Measurements from ENCODE around the gene CLIC3.

The CLIC3 gene

DNA sequence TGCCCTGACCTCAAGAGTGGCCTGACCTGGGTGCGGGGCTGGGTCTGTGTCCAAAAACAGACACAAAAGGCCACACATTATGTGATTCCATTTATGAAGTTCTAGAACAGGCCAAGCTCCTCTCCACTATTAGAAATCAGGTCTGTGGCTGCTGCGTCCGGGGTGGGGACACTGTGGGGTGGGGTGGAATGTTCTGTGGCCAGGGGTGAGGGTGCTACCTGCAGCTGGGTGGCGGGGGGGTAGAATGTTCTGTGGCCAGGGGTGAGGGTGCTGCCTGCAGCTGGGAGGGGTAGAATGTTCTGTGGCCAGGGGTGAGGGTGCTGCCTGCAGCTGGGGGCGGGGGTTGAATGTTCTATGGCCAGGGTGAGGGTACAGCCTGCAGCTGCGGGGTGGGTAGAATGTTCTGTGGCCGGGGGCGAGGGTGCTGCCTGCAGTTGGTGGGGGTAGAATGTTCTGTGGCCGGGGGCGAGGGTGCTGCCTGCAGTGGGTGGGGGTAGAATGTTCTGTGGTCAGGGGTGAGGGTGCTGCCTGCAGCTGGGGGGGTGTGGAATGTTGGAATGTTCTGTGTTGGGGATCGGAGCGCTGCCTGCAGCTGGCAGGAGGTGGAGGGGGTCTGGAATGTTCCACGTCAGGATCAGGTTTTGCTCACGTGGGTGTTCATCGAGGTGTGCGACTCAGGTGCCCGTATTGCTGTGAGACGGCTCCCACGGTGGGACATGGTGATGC, 36.0 kb downstream of the CLIC3 start:
- TF ChIP-seq, protein P1, sequence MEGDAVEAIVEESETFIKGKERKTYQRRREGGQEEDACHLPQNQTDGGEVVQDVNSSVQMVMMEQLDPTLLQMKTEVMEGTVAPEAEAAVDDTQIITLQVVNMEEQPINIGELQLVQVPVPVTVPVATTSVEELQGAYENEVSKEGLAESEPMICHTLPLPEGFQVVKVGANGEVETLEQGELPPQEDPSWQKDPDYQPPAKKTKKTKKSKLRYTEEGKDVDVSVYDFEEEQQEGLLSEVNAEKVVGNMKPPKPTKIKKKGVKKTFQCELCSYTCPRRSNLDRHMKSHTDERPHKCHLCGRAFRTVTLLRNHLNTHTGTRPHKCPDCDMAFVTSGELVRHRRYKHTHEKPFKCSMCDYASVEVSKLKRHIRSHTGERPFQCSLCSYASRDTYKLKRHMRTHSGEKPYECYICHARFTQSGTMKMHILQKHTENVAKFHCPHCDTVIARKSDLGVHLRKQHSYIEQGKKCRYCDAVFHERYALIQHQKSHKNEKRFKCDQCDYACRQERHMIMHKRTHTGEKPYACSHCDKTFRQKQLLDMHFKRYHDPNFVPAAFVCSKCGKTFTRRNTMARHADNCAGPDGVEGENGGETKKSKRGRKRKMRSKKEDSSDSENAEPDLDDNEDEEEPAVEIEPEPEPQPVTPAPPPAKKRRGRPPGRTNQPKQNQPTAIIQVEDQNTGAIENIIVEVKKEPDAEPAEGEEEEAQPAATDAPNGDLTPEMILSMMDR (IDR thresholded peaks at IDR 0.05; ENCODE audit: insufficient read depth, low read depth, low read length, missing control alignments) = no peak
- no peak for DNase-seq (ENCODE audit: low read depth)
- H3K4me3 ChIP-seq (ENCODE audit: low read depth, low read length) = no peak overlapping the region

DNA sequence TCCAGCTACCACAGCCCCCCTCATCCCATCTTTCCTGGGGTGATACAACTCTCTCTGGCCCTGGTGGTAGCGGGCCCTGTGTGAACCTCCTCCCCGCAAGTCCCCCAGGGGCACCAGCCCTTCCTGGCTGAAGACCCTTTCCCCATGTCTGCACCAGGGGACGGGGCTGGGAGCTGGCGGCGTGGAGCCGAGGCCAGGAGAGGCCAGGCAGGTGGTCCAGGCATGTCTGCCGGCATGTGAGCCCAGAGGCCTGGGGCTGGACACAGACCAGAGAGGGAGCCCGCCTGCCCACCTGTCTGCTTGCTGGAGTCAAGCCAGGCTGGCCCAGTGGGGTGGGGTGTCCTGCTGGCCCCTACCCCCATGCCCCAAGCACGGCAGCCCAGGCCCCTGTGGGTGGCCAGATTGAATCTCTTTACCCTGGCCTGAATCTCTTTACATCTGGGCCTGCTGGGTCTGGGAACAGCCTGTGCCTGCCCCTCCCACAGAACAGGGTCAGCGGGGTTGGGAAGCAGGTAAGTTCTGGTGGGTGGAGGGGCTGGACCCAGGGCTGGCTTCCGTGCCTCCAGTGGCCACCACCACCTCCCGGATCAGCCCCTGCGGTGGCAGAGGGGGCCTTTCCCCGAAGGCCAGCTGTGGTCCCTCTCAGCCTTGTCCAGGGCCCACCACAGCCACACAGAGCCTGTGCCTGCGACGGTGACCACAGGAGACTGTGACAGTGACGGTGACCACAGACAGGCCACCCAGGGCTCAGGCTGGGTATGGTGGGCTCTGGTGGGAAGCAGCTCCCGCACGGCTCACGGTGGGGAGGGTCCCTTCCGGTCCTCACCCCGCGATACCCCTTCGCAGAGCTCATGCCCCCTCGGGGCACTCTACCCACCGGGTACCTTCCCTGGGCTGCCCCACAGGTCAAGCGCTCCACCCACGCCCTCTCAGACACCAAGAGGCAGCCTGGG, 37.2 kb downstream of the CLIC3 start:
- no peak for DNase-seq (ENCODE audit: low read depth)
- H3K4me3 ChIP-seq (ENCODE audit: low read depth, low read length) = no peak overlapping the region
- TF ChIP-seq, protein P1 (IDR thresholded peaks at IDR 0.05; ENCODE audit: insufficient read depth, low read depth, low read length, missing control alignments) = no peak

DNA sequence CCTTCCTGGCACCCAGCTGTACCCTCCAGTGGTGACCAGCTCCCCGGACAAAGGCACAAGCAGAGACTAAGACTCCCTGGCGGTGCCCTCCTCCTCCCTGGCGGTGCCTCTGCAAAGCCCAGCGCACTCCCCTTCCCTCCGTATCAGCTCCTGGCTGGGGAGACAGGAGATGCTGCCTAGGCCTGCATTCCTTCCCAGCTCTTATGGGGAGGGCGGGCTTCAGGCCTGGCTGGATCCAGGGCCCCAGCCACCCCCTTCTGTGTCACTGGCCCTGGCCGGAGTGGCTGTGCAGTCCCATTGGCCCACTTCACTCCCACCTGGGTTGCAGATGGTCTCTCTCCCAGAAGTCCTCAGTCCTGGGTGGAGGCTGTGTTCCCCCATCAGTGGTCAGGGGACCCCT, 37.9 kb downstream of the CLIC3 start:
- TF ChIP-seq, protein P1 (IDR thresholded peaks at IDR 0.05; ENCODE audit: insufficient read depth, low read depth, low read length, missing control alignments) = no peak
- DNase-seq (ENCODE audit: low read depth) = no peak
- H3K4me3 ChIP-seq (ENCODE audit: low read depth, low read length) = no peak overlapping the region

DNA sequence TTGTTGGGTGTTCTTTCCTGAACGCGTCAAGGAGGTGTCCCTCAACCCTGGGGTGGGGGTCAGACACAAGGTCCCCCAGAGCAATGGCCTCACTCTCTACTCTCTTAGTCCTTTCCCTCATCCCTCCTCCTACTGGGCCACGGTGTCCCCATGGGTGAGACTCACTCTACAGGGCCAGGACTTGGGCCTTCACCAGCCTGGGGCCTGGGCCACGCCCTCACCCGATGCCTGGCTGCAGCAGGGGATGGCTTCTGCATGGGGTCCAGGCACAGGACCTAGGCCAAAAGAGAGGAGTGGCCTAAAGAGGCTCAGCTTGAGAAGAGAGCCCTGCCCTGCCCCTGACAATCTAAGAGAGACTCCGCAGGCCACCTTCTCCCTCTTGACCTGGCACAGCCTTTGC, 38.5 kb downstream of the CLIC3 start:
- TF ChIP-seq, protein P1 (IDR thresholded peaks at IDR 0.05; ENCODE audit: insufficient read depth, low read depth, low read length, missing control alignments) = no peak
- no peak for DNase-seq (ENCODE audit: low read depth)
- no peak overlapping the region for H3K4me3 ChIP-seq (ENCODE audit: low read depth, low read length)

DNA sequence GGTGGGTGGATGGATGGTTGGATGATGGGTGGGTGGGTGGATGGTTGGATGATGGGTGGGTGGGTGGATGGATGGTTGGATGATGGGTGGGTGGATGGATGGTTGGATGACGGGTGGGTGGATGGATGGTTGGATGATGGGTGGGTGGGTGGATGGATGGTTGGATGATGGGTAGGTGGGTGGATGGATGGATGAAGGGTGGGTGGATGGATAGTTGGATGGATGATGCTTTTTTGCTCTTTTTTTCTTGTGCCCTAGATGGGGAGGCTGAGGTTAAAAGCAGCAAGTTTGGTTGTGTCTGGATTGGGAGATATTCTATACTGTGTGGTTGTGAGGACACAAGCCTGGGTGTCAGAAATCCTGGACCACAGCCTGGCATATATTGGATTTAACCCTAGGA, 38.9 kb downstream of the CLIC3 start:
- TF ChIP-seq, protein P1 (IDR thresholded peaks at IDR 0.05; ENCODE audit: insufficient read depth, low read depth, low read length, missing control alignments) = no peak
- DNase-seq (ENCODE audit: low read depth) = no peak
- H3K4me3 ChIP-seq (ENCODE audit: low read depth, low read length) = no peak overlapping the region

DNA sequence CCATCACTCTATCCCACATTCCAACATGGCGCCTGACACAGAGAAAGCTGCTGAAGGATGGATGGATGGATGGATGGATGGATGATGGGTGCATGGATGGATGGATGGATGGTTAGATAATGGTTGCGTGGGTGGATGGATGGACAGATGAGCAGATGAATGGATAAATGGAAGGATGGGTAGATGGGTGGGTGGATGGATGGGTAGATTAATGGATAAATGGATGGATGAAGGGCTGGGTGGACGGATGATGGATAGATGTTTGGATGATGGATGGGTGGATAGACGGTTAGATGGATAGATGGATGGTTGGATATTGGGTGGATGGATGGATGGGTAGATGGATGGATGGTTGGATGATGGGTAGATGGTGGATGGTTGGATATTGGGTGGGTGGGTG, 39.8 kb downstream of the CLIC3 start:
- no peak overlapping the region for H3K4me3 ChIP-seq (ENCODE audit: low read depth, low read length)
- DNase-seq (ENCODE audit: low read depth) = no peak
- TF ChIP-seq, protein P1 (IDR thresholded peaks at IDR 0.05; ENCODE audit: insufficient read depth, low read depth, low read length, missing control alignments) = no peak

Data from GM12865 (cell line).